NCI-H2196 treated with DMSO at 0.1 percent for 48 hours (cell line): ENCODE results near the gene IAH1.

Source experiments
- DNase-seq: peaks from one replicate; lab custom pipeline; 2025; ENCODE audit not compliant: unreplicated experiment; lab: John Stamatoyannopoulos, UW

Gene IAH1, protein sequence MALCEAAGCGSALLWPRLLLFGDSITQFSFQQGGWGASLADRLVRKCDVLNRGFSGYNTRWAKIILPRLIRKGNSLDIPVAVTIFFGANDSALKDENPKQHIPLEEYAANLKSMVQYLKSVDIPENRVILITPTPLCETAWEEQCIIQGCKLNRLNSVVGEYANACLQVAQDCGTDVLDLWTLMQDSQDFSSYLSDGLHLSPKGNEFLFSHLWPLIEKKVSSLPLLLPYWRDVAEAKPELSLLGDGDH

GRCh38 chr2:9474361-9475057 is at the start of gene IAH1:
IAH1 (plus strand) TSS chr2:9474551; CDS start chr2:9474567, 16 bp downstream.
- peak; percentile 9 for DNase-seq

- no peak for DNase-seq
These were observed 45.3 kb upstream of the IAH1 start for GRCh38 chr2:9428965-9429577.

DNA sequence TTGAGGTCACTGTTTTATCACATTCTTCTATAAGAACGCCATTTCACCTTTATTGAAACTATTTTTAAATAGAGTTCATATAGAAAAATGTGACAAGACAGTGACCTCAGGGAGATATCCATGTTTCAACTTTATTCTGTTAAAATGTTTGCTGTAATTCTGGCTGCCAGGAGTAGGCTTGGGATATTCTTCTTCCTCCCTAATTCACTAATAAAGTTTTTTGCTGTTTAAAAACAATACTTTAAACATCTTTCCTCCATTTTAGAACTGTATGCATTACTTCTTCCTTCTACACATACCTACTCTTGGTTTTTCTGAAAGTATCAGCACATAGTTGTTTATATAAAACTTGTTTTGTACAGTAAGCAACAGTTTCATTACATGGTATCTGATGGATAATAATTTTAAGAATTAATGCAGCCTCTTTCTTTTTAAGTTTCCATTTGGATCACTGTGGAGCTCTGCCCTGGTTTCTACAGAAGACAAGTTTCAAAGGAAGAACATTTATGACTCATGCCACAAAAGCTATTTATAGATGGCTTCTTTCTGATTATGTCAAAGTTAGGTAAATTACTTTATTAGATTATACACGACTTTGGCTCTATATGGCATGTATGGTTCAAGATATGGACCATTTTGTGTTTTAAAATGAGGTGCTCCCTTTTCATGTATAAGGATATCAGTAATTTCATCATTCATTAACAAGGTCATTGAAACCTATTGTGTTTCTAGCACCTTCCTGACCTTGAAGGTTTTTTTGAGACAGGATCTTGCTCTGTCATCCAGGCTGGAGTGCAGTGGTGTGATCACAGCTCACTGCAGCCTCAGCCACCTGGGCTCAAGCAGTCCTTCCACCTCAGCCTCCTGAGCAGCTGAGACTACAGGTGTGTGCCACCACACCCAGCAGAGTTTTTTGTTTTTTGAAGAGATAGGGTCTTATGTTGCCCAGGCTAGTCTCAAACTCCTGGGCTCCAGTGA is 43.7 kb upstream of the IAH1 start:
- no peak for DNase-seq

GRCh38 chr2:9434489-9434888 is 39.9 kb upstream of the IAH1 start:
- DNase-seq: no peak

DNA sequence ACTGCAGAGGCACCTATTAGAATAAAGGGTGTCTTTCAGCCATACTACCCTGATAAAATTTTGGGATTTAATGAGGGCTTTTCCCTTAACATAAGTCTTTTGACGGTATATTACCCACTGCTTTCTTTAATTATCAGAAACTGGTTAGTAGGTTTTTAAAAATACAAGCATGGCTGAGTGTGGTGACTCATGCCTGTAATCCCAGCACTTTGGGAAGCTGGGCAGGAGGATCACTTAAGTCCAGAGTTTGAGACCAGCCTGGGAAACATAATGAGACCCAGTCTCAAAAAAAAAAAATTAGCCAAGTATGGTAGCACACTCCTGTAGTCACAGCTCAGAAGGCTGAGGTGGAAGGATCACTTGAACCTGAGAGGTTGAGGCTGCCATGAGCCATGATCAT is 34.8 kb upstream of the IAH1 start:
- no peak for DNase-seq

DNA sequence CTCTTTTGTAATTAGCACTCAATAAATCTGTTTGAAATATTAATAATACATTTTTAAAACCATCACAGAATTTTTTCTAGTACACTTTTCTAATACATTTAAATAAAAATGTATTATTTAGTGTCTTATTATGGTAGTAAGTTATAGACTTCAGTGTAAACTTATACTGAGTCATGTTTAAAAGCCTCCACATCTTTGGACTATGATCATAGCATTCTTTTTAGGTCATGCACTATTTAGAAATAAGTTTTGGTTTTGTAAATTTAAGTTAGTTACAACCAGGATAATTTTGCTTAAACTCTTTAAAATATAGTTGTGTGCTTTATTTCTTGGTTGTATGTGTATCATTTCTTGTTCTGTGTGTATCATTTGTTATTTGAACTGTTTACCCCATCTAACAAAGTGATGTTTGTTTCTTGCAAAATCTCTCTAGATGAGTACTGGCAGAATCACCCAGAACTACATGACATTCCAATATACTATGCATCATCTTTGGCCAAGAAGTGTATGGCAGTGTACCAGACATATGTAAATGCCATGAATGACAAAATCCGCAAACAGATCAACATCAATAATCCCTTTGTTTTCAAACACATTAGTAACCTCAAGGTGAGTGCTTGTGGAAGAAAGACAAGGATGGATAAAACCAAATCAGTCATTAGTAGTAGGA is 34.2 kb upstream of the IAH1 start:
- no peak for DNase-seq

DNA sequence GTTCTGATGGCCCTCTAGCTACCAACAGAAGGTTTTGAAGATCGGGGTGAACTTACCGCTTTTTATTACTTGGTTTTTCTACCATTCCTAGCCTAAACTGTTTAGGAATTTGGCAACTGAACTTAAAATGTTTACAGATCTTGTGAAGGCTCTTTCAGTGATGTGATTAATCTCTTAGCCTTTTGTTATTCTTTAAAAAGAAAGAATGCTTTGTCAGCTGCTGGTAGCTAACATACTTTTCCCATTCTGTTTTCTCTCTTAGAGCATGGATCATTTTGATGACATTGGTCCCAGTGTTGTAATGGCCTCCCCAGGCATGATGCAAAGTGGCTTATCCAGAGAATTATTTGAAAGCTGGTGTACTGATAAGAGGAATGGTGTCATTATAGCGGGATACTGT is 32.8 kb upstream of the IAH1 start:
- DNase-seq: no peak

DNA sequence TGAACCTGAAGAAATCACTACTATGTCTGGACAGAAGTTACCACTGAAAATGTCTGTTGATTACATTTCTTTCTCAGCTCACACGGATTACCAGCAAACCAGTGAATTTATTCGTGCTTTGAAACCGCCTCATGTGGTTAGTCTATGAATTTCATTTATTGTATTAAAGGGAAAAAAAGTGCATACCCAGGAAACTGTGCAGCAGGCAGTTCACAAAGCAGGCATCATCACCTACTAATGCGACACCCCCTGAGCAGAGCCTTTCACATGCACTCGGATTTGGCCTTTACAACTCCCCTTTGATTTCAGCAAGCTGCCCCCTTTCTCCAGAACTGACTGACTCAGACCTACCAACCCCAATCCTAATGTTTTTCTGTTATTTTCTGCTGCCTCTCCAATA is 30.8 kb upstream of the IAH1 start:
- no peak for DNase-seq

- no peak for DNase-seq
These were observed 29.3 kb upstream of the IAH1 start for GRCh38 chr2:9445089-9445488.

GRCh38 chr2:9451231-9451630 is 23.1 kb upstream of the IAH1 start:
- DNase-seq: no peak

DNA sequence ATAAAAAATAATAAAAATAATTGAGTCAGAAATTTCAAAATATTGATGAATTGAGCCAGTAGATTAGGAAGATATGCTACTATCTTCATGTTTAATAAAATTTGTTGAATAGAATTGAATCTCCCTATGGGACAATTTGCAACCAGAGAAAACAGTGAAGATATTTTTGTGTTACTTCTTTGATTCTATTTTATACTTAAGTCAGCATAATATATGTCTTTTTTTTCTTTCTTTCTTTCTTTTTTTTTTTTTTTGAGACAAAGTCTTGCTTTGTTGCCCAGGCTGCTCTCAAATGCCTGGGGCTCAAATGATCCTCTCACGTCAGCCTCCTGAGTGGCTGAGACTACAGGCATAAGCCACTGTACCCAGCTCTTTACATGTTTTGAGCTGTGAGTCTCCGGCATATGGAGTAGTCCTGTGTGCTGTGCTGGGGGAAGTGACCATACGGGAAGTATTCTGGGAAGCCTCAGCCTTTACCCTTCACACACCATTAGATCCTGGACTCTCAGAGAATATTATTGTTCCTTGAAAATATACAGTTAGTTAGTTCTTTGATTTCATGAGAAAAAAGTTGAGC is 13.8 kb upstream of the IAH1 start:
- DNase-seq: no peak

- DNase-seq: no peak
These were observed 13.3 kb upstream of the IAH1 start for GRCh38 chr2:9461079-9461478.

DNA sequence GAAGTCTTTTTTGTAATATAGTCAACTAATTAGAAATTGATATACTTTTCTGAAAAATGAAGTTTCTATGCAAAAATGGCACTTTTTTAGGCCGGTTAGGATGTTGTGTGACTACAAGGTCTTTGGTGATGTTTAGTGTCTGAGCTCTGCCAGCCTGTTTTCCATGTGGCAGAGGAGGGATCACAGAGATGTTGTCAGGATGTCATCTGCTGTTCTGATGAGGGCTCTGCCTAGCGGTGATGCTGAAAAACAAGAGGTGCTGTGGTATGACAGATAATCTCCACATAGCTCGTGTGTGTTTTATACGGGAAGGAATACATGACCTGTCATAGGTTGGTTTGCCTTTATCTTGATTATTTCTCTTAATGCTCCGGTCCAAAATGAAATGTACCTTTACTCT is 12.0 kb upstream of the IAH1 start:
- DNase-seq: no peak

GRCh38 chr2:9462886-9463697 is 11.3 kb upstream of the IAH1 start:
- peak; percentile 20 for DNase-seq

DNA sequence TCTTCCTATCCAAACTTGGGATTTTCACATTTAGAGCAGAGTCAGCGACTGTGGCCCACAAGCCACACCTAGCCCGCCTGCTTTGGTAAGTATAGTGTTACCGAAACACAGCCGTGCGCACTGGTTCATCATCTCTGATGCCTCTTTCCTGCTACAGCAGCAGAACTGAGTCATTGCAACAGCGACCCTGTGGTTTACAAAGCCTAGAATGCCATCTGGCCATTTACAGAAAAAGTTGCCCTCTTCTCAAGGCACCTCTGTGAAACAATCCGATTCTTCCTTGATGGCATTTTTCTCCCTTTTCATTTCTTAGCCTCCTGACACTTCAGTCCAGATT is 10.7 kb upstream of the IAH1 start:
- DNase-seq: no peak

- DNase-seq: no peak
These were observed 9.2 kb upstream of the IAH1 start for GRCh38 chr2:9465170-9465569.

- no peak for DNase-seq
These were observed 8.1 kb upstream of the IAH1 start for GRCh38 chr2:9466147-9466683.

DNA sequence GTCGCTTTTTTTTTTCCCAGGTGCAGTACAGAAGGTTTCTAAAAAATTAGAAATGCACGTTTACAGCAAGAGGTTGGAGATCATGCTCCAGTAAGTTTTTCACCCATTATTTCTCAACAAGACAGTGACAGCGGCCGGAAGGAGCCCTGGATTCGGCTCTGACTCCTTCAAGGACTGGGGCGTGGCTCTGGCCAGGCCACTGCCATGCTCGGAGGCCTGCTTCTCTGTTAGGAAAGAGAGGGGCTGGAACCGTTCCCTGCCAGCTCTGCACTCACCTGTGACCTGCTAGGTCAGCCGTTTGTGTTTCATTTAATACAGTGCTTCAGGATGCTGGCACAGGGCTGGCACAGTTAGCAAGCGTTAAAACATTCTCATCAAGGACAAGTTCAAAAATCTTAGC is 6.7 kb upstream of the IAH1 start:
- no peak for DNase-seq

- DNase-seq: no peak
These were observed 3.1 kb upstream of the IAH1 start for GRCh38 chr2:9471206-9471605.
